Activated CD4-positive, alpha-beta T cell treated with anti-CD3 and anti-CD28 coated beads for 48 hours (primary cell): ENCODE measurements around the gene KATNAL1.
"Not testable (repeated sequence)": the region's sequence is repeated elsewhere in the genome, so short reads cannot be mapped to it uniquely, and the experiment has no call there.

Source experiments
- DNase-seq: peaks from one replicate; pipeline ENCODE4 v3.0.0-alpha.2; 2020

KATNAL1 gene

DNA sequence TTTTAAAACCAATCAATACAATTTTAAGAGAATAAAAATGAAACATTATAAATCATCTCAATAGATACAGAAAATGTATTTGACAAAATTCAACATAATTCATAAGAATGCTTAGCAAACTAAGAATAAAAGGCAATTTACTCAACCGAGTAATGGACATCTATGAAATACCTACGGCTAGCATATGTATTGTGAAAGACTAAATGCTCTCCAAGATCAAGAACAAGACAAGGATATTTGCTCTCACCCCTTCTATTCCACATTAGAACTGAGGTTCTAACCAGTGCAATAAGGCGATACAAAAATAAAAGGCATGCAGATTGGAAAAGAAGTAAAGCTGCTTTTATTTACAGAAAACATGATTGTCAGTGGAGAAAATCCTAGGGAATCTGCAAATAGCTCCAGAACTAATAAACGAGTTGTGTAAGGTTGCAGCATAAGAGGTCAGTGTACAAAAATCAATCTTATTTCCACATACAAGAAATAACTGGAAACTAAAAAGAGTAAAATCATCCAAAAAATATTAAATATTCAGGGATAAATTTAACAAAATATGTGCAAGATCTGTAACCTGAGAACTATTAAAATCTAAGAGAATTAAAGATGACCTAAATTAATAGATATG, 16.4 kb downstream of the KATNAL1 start:
- DNase-seq = no peak

DNA sequence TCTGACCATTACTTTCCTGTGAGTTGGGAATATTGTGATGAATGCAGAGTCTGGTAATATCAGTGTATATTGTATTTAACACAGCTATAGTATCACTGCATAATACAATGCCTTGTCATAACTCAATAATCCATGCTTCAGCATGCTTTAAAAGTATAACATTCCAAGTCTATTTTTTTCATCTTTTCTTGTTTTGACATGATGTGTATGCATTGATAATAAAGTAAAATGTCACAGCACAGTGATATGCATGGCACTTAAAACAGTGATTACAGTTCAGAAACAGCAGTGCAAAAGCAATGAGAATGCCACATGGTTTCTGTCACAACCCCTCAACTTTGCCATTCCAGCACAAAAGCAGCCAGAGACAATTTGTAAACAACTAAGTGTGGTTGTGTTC, 17.8 kb downstream of the KATNAL1 start:
- no peak for DNase-seq

DNA sequence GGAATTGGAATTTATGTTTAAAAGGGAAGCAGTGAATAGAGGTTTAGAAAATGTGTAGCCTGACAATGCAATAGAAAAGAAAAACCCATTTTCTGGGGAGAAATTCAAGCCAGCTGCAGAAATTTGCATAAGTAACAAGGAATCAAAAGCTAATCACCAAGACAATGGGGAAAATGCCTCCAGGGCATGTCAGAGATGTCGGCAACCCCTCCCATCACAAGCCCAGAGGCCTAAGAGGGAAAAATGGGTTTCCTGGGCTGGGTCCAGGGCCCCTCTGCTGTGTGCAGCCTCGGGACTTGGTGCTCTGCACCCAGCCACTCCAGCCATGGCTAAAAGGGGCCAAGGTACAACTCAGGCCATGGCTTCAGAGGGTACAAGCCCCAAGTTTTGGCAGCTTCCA, 21.3 kb downstream of the KATNAL1 start:
- not testable (repeated sequence) for DNase-seq

DNA sequence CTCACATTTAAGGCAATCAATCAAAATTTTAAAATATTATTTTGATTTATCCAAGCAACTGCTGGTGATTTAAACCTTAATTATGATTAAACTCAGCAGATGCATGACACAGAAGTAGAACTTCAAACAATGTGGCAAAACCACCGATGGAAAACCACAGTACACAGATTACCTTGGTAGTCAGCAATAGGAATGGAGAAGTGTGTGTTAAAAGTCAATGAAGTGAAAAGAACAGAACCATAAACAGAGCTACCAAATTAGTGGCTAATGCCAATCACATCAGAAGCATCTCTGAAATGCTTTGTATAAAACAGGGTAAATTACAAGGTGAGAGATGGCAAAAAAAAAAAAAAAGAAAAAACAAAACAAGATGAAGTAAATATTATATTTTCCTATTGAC, 31.2 kb downstream of the KATNAL1 start:
- DNase-seq = no peak

DNA sequence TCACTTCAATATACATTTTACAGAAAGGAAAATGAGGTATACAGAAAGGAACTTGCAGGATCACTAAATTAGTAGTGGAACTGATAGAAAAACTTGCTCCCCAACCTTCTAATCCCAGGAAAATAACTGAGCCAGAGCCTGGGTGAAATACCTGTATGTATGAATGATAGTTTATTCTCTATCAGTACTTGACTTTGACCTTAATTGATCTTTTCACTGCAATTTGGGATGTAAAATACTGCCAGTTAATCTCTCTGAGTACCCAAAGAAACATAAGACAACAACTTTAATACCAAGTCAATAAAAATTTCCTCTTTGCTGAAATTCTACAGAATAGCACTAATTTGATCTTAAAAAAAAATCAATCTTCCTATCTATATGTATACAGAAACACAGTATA, 33.3 kb downstream of the KATNAL1 start:
- DNase-seq = no peak

DNA sequence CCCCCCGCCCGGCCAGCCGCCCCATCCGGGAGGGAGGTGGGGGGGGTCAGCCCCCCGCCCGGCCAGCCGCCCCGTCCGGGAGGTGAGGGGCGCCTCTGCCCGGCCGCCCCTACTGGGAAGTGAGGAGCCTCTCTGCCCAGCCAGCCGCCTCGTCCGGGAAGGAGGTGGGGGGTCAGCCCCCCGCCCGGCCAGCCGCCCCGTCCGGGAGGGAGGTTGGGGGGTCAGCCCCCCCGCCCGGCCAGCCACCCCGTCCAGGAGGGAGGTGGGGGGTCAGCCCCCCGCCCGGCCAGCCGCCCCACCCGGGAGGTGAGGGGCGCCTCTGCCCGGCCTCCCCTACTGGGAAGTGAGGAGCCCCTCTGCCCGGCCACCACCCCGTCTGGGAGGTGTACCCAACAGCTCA, 37.3 kb downstream of the KATNAL1 start:
- not testable (repeated sequence) for DNase-seq

DNA sequence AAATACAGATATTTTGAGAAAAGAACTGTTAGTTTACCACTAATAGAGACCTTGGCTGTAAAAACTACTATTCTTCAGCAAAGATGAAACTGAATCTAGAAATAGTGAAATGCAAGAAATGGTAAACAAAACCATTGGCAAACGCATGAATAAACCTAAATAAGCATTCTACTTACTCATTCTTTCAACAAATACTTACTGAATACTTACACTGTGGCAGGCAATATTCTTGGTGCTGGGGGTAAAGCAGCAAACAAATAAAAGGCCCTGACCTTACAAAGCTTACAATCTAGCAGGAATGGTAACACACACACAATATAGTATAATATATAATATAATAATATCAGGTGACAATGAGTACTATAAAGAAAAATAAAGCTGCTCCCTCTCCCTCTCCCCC, 38.7 kb downstream of the KATNAL1 start:
- DNase-seq = no peak

DNA sequence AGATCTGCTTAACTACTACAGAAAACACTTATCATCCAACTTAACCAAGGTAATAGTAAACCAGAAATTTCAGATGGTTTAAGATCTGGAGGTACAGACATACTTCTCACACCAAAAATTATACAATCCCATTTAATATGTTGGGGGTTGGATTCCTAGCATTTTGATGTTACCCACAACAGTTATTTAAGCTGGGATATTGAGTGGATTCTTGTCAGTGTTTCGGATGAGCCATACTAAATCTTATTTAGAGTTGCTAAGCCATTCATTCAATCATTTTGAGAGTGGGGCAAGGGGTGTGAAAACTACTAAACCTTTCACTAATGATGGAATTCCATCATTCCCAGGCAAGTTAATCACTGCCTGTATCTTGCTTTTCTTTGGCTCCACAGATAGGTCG, 40.6 kb downstream of the KATNAL1 start:
- DNase-seq = no peak

DNA sequence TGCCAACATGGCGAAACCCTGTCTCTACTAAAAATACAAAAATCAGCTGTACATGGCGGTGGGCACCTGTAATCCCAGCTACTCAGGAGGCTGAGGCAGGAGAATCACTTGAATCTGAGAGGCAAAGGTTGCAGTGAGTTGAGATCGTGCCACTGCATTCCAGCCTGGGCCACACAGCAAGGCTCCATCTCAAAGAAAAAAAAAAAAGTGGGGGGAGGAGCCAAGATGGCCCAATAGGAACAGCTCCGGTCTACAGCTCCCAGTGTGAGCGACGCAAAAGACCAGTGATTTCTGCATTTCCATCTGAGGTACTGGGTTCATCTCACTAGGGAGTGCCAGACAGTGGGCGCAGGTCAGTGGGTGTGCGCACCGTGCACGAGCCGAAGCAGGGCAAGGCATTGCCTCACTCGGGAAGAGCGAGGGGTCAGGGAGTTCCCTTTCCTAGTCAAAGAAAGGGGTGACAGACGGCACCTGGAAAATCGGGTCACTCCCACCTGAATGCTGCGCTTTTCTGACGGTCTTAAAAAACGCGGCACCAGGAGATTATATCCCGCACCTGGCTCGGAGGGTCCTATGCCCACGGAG, 48.1 kb downstream of the KATNAL1 start:
- not testable (repeated sequence) for DNase-seq

DNA sequence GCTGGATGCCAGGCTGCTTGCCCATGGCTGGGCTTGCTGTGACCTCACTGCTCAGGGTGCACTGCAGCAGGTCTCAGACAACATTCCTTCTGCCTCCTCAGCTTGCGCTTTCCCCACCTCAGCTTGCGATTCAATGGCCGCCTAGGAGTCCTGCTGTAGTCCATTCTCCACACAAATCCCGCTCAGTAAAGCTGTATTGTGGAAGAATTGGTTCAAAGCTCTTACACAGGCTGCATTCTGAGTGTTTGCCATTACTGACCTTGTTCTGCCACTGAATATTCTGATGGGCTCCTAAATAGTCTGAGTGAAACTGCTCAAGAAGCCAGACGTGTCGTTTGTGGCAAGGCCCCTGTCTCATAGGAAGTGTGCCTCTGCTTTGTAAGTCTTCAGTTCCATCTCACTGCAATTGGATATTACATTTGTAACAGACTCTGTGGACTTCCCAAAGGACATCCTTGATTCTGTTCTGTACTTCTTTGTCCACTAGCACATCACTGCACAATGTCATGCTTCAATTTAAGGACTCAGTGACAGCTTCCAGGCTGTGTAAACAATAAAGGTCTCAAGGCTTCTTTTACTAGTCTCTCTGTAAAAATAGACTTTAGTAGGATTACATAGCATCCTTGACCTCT, 49.8 kb downstream of the KATNAL1 start:
- DNase-seq = no peak

DNA sequence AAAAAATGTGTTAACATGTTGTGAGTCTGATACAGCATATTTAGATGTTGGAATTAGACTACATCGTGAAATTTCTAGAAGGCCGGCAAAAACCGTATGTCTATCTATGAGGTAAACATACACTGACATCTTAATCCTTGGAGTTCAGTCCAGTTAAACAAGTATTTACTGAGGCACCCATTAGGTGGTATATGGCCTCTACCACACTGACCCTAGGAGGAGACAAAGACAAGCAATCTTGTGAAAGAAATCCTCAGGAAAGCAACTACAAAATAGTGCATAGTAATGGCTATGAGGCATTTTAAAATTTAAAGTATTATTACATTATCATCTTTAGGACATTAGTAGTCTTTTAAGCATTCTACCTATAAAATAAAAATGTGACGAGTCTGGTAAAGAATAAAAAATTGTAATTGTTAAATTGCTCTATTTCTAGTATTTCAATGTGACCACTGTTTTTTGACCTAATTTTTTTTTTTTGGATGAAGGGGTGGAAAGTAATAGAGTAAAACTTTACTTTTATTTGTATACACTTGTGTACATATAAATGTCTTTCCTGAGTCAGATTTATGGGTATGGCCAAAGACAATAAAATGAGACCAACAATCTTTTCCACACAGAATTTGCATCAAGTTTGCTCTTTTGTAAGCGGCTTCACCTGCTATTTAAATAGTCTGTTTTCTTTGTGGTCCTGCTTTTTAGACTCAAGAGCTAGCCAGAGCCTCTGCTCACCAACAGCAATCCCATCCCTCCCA, 50.5 kb downstream of the KATNAL1 start:
- no peak for DNase-seq

DNA sequence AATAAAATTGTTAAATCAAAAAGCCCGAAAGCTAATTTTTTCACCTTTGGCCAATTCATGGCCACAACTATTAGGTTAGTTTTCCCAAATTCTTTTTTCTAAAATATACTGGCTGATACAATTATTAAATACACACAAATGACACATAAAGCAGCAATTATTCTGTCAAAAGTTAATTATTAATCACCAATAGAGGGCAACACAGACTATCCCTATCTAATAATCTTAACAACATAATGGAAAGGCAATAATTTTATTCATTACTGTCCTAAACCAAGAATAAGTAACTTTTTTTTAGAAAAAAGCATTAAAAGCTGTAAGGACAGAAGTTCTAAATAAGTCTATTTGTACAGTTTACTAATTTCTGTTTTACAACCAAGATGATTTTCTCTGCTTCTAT, 51.7 kb downstream of the KATNAL1 start:
- DNase-seq = no peak

DNA sequence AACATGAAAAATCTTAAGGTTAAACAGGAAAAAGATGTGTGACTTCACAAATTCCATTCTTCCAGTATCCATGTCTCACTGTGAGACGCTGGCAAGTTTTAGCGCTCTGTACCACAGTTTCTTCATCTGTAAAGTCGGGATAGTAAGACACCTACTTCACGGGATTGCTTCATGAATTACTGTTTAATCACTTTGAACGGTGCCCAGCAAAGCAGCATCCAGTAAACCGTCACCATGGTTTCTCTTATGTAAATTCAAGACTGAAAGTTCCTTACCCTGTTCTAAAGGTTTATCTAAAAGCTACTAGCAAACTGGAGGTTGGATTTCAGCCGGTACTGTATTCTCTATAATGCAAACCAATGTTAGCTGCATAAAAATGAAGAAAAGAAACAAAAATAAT, 53.5 kb downstream of the KATNAL1 start:
- DNase-seq = no peak

DNA sequence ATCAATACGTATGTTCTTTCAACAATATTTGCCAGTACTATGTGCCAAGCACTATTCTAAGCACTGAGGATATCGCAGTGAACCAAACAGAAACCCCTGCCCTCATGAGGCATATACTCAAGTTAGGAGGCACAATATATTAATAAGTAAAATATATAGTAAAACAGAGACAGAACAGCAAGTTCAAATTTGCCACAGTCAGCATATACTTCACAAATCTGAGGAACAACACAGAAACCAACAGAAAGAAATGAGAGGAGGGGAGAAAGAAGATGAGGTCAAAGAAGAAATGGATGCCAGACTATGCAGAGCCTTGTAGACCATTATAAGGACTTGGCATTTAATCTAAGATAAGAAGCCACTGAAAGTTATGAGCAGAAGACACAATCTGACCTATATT, 59.9 kb downstream of the KATNAL1 start:
- DNase-seq = no peak

DNA sequence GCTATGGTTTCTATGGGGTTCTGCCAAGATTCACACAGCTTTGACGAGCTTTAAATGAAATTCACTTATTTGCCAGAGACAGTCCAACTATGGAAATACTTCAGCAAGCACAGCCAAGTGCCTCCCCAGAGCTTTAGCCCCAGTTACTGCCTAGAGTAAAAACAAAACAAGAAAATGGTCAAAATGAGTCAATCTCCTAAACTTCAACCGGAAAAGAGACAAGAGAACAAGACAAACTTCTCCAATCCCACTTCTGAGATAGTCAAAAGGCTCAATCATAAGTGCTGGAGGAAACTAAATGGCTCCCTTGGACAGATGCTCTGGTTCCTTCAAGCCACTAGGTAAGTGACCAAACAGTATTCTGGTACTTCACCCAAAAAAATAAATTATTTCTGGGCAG, 65.8 kb downstream of the KATNAL1 start:
- no peak for DNase-seq

DNA sequence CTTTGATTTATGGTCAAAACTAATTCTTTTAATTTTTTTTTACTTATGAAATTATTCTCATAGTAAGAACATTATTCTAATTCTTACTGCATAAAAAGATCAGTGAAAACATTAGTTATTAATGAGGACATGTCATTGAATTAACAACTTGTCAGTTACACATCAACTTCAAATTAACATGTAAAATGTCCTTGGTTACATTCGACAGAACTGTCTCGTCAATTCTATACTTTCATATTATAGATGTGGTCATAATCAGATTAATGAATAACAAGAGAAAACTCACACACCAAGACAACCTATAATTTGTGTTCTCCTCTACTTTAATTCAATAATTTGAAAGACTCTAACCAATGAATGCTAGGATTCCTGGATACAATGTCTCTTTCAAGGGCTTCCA, 66.7 kb downstream of the KATNAL1 start:
- no peak for DNase-seq

DNA sequence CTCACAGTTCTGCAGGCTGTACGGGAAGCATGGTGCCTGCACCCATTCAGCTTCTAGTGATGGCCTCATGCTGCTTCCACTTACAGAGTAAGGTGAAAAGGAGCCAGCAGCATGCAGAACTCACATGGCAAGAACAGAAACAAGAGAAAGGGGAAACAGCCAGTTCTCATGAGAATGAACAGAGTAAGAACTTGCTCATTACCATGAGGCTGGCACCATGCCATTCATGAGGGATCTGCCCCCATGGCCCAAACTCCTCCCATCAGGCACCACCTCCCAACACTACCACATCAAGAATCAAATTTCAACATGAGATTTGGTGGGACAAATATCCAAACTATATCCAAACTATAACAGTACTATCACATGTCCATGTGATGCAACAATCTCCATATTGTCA, 72.1 kb downstream of the KATNAL1 start:
- no peak for DNase-seq

DNA sequence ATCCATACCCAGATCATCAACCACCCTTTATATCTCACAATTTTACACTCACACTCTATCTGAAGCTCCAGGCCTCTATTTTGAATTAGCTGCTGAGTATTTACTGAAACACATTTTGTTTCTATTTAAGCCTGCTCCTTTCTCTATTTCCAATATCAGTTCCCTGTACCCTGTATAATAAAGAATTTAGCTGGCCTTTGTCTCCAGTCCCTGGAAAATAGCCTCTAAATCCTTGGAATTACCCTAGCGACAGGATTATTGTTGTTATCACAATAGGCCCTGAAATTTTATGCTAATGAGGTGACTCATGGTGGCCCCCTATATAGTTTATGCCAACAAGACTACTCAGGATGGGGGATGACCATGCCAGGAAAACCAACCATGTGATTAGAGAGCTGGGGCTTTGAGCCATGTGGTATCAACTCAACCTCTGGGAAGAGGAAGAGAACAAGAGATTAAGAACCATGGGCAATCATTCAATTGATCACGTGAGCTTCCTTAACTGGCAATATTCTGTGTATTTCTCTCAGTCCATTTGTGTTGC, 72.7 kb downstream of the KATNAL1 start:
- no peak for DNase-seq

DNA sequence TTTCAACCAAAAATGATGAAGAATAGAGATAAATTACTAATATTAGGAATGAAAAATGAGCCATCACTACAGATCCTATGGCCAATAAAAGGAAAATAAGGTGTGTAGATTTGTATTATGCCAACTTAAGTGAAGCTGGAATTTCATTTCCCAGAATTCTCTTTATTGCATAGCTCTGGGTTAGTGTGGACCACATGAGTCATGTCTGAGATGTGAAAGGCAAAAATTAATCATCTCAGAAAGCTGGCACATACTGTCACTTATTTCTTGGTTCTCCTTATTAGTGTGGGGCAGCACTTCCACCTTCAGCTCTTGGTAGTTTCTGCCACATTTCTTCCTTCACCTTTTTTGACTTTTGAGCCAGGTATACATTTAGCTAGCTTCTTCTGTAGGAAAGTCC, 82.6 kb downstream of the KATNAL1 start:
- DNase-seq = peak; percentile 9

DNA sequence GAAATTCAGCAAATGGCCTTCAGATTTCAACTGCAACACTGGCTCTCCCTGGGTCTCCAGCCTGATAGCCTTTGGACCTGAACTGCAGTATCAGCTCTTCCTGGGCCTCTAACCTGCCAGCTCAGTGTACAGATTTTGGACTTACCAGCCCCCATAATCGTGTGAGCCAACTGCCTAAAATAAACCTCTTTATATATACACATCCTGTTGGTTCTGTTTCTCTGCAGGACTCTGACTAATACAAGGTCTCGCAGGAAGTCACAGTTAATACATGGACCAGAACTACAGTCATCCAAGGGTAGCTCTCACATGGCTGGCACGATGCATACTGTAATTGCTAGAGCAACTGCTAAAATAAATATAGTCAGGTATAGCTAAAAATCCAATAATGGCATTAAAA, 85.1 kb downstream of the KATNAL1 start:
- no peak for DNase-seq

DNA sequence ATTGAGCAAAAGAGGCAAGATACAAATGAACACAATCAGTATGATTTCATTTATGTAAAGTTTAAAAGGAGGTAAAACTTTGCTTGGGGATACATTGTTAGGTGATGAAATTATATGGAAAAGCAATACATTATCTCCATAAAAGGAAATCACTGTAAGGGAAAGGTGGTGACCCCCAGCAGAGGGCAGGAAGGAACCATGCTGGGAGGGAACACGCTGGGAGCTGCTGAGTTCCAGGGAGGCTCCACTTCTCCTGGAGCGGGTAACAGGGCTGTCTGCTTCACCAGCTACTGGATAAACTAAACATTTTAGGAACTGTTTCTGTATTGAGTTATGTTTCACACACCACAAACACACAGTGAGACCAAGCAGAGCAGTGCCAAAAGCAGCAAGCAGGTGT, 91.2 kb downstream of the KATNAL1 start:
- DNase-seq = no peak

DNA sequence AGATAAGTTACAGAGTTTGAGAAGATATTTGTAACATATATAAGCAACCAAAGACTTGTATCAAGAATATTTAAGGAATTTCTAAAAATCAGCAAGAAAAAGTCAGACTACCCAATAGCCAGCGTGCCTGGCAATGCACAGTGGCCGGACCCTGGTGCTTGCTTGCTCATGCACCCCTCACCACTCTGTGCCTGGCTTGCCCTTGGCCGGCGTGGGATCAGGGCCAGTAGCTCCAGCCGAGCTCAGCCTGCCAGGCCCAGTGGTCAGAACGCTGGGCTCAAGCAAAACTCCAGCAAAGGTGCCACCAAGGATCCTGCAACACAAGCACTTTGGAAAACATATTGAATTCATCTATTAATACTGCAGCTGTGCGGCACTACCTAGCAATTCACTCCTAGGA, 95.1 kb downstream of the KATNAL1 start:
- DNase-seq = no peak

DNA sequence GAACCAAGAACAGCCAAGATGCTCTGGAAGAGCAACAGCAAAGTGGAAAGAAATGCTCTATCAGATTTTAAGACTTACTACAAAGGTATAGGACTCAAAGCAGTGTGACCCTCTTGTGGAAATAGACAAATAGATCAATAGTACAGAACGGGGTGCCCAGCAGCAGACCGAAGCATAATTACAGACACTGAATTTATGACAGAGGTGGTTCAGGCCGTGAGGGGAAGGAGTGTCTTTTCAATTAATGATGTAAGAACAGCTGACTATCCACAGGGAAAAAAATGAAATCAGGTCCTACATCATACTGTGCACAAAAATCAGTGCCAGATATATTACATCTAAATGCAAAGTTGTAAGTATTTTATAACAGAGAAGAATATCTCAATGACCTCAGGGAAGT, 95.6 kb downstream of the KATNAL1 start:
- no peak for DNase-seq

DNA sequence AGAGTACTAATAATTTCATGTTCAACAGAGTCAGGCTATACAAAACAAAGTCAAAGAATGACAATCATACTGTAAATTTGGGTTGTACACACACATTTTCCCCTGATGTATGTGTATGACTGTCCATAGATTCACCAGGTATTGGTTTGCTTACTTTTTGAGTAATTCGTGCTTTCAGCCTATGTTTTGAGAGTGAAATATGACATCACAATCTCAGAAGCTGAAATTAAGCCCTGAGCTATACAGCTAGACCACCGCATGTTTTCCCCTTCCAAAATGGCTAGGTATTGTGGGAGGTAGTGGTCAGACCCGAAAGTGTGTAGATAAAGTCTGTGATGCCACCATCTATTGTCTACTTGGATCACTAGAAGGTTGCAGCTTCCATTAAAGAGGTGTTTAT, 102.8 kb downstream of the KATNAL1 start:
- DNase-seq = peak; percentile 20
